H1 (cell line): ENCODE measurements around the gene TRIM32. TPM values are rescaled to one million over a fixed set of nuclear protein-coding genes. Genes with fewer than 3 reads are reported as not detected.

ENCODE experiments used
- ASH2L ChIP-seq: fragments of 200-600, 300-600 bp; sonication (generic); IDR thresholded peaks from one replicate; pipeline ENCODE4 v1.7.1; 2017; ENCODE audit warnings: low read length
- BCL11A ChIP-seq, 2 experiments: IDR thresholded peaks; one replicate each; pipeline ENCODE4 v1.6.1; 2011; ENCODE audit warnings: low read depth in 2 of 2, low read length in 2 of 2, mild to moderate bottlenecking in 2 of 2
- GTF2F1 ChIP-seq: IDR thresholded peaks from 2 replicates; pipeline ENCODE4 v1.6.1; 2012; ENCODE audit warnings: low read depth, low read length, improper control_type of control experiment, borderline replicate concordance
- TEAD4 ChIP-seq: IDR thresholded peaks from 2 replicates; pipeline ENCODE4 v1.6.1; 2012; ENCODE audit warnings: low read depth, low read length, inconsistent platforms, mixed read lengths
- polyA plus RNA-seq, 7 experiments: library from polyadenylated mRNA; depleted of rRNA in 3 of 7; stranded (reverse) in 5 of 7; unstranded in 2 of 7; fragments of >200 nt in 5 of 7; fragments of 200-250 nt in 2 of 7; gene quantifications; 1 replicate in 5 of 7; 2 replicates in 1 of 7; 4 replicates in 1 of 7; pipeline versions ENCODE4 v1.2.1 to v1.2.3, GENCODE V29; 2011 to 2013; ENCODE audit warnings: missing spikeins in 2 of 7, mixed read lengths in 2 of 7
- total RNA-seq: library from RNA; stranded (reverse); fragmentation: NEBNext Ultra II Directional; extraction: Animal tissue kit (Norgen Biotek cat#: 25700); gene quantifications from 2 replicates; pipeline ENCODE4 v1.2.1, GENCODE V29; 2021
- TF ChIP-seq, protein P1 (sequence below): fragments of 300-600 bp; sonication (generic); IDR thresholded peaks from 2 replicates; pipeline ENCODE4 v1.7.1; 2012; ENCODE audit warnings: low read length, moderate library complexity, mild to moderate bottlenecking, inconsistent platforms; ENCODE audit not compliant: insufficient replicate concordance
- TF ChIP-seq, protein P2 (sequence below): IDR thresholded peaks from 2 replicates; pipeline ENCODE4 v1.6.1; 2011; ENCODE audit warnings: low read length, improper control_type of control experiment

TRIM32 gene
- total and polyA plus RNA-seq, 2 of the 8 experiments (the other 6 are each of a cell fraction or from before 2014, with no cell fraction given), result 10.5 to 17.3 TPM

DNA sequence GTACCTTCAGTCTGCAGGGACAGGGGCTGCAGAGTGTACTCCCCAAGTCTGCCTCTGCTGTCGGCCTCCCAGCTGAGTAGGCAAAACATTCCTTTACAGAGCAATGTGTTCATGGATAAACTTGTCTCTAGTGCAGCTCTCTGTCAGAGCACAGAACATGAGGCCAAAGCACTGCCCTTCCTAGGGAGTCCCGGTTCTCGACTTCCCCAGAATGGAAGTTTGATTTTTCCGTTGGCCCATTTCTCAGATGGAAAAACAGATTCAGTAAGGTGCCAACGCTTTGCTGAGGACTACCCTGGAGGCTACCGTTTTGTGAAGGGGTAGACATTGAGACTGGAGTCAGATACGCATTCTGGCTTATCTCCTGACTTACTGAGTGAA is 422 bp upstream of the TRIM32 start (continued):
- TF ChIP-seq, protein P1, sequence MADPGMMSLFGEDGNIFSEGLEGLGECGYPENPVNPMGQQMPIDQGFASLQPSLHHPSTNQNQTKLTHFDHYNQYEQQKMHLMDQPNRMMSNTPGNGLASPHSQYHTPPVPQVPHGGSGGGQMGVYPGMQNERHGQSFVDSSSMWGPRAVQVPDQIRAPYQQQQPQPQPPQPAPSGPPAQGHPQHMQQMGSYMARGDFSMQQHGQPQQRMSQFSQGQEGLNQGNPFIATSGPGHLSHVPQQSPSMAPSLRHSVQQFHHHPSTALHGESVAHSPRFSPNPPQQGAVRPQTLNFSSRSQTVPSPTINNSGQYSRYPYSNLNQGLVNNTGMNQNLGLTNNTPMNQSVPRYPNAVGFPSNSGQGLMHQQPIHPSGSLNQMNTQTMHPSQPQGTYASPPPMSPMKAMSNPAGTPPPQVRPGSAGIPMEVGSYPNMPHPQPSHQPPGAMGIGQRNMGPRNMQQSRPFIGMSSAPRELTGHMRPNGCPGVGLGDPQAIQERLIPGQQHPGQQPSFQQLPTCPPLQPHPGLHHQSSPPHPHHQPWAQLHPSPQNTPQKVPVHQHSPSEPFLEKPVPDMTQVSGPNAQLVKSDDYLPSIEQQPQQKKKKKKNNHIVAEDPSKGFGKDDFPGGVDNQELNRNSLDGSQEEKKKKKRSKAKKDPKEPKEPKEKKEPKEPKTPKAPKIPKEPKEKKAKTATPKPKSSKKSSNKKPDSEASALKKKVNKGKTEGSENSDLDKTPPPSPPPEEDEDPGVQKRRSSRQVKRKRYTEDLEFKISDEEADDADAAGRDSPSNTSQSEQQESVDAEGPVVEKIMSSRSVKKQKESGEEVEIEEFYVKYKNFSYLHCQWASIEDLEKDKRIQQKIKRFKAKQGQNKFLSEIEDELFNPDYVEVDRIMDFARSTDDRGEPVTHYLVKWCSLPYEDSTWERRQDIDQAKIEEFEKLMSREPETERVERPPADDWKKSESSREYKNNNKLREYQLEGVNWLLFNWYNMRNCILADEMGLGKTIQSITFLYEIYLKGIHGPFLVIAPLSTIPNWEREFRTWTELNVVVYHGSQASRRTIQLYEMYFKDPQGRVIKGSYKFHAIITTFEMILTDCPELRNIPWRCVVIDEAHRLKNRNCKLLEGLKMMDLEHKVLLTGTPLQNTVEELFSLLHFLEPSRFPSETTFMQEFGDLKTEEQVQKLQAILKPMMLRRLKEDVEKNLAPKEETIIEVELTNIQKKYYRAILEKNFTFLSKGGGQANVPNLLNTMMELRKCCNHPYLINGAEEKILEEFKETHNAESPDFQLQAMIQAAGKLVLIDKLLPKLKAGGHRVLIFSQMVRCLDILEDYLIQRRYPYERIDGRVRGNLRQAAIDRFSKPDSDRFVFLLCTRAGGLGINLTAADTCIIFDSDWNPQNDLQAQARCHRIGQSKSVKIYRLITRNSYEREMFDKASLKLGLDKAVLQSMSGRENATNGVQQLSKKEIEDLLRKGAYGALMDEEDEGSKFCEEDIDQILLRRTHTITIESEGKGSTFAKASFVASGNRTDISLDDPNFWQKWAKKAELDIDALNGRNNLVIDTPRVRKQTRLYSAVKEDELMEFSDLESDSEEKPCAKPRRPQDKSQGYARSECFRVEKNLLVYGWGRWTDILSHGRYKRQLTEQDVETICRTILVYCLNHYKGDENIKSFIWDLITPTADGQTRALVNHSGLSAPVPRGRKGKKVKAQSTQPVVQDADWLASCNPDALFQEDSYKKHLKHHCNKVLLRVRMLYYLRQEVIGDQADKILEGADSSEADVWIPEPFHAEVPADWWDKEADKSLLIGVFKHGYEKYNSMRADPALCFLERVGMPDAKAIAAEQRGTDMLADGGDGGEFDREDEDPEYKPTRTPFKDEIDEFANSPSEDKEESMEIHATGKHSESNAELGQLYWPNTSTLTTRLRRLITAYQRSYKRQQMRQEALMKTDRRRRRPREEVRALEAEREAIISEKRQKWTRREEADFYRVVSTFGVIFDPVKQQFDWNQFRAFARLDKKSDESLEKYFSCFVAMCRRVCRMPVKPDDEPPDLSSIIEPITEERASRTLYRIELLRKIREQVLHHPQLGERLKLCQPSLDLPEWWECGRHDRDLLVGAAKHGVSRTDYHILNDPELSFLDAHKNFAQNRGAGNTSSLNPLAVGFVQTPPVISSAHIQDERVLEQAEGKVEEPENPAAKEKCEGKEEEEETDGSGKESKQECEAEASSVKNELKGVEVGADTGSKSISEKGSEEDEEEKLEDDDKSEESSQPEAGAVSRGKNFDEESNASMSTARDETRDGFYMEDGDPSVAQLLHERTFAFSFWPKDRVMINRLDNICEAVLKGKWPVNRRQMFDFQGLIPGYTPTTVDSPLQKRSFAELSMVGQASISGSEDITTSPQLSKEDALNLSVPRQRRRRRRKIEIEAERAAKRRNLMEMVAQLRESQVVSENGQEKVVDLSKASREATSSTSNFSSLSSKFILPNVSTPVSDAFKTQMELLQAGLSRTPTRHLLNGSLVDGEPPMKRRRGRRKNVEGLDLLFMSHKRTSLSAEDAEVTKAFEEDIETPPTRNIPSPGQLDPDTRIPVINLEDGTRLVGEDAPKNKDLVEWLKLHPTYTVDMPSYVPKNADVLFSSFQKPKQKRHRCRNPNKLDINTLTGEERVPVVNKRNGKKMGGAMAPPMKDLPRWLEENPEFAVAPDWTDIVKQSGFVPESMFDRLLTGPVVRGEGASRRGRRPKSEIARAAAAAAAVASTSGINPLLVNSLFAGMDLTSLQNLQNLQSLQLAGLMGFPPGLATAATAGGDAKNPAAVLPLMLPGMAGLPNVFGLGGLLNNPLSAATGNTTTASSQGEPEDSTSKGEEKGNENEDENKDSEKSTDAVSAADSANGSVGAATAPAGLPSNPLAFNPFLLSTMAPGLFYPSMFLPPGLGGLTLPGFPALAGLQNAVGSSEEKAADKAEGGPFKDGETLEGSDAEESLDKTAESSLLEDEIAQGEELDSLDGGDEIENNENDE, result no peak
- TF ChIP-seq GTF2F1, result no peak
- TF ChIP-seq TEAD4, result no peak
- TF ChIP-seq BCL11A (IDR thresholded peaks at IDR 0.05; ENCODE audit: low read depth in 2 of 2, low read length in 2 of 2), result no peak
- TF ChIP-seq, protein P2, sequence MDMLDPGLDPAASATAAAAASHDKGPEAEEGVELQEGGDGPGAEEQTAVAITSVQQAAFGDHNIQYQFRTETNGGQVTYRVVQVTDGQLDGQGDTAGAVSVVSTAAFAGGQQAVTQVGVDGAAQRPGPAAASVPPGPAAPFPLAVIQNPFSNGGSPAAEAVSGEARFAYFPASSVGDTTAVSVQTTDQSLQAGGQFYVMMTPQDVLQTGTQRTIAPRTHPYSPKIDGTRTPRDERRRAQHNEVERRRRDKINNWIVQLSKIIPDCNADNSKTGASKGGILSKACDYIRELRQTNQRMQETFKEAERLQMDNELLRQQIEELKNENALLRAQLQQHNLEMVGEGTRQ, result no peak
- TF ChIP-seq ASH2L, result peak; percentile 72
